HG02763 (cell line): ENCODE measurements around the gene CFAP65.

ENCODE experiments used
- ATAC-seq: cut with Tn5 transposase; IDR thresholded peaks from one replicate; pipeline ENCODE4 v1.9.1; 2021; ENCODE audit warnings: mild to moderate bottlenecking, moderate library complexity; ENCODE audit not compliant: unreplicated experiment

CFAP65 gene

GRCh38 chr2:218979846-218980734, 61.2 kb downstream of the CFAP65 start:
- peak; percentile 77 for ATAC-seq

DNA sequence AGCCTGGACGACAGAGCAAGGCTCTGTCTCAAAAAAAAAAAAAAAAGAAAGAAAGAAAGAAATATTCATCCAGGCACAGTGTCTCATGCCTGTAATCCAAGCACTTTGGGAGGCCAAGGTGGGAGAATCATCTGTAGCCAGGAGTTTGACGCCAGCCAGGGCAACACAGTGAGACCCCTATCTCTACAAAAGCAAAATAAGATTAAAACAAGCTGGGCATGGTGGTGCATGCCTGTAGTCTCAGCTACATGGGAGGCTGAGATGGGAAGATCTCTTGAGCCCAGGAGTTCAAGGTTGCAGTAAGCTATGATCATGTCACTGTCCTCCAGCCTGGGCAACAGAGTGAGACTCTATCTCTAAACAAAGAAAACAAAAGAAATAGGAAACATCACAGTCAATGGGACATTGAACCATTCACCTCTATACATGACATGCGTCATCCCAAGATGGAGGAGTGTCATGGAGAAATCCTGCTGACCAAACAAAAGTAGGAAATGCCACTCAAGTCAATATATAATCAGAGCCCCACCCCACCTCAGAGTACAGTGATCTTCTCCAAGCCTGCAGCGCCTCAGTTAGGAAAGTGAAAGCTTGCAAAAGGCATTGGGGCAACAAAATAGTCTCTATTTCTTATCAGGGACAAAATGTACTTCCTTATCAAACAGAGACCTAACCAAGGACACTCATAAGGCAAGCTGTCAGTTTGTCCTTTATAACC, 66.1 kb downstream of the CFAP65 start:
- no peak for ATAC-seq

- no peak for ATAC-seq
Measured at GRCh38 chr2:218970894-218971293, 70.4 kb downstream of the CFAP65 start.

- no peak for ATAC-seq
Measured at GRCh38 chr2:218964041-218964771, 77.1 kb downstream of the CFAP65 start.

GRCh38 chr2:218963601-218964000, 77.7 kb downstream of the CFAP65 start:
- ATAC-seq: no peak

DNA sequence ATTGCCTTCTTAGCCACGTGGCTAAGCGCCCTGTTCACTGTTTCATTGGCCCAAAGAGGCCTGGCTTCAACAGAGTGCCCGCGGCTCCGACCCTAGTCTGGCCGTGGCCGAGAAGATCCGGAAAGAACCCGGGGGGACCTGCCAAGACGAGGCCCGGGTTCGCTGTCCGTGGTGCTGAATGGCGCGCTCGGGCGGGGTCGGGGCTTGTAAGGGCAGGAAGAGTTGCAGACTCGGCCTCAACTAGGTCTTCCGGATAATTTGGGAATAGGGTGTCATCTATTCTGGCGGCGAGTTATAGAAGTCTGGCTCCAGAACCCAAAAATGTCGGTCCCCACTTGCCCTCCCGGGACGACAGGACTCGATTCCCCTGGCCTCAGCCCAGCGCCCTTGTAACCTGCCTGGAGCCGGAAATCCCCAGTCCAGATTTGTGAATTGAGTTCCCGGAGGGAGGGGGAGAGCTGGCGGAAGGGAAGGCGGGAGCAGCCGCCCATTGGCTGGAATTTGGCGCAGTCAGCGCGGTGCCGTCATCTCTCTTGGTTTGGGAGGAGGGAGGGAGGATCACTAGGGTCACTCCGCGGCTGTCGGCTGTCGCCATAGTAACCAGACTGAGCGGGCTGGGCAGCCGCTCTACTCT, 78.3 kb downstream of the CFAP65 start:
- no peak for ATAC-seq

DNA sequence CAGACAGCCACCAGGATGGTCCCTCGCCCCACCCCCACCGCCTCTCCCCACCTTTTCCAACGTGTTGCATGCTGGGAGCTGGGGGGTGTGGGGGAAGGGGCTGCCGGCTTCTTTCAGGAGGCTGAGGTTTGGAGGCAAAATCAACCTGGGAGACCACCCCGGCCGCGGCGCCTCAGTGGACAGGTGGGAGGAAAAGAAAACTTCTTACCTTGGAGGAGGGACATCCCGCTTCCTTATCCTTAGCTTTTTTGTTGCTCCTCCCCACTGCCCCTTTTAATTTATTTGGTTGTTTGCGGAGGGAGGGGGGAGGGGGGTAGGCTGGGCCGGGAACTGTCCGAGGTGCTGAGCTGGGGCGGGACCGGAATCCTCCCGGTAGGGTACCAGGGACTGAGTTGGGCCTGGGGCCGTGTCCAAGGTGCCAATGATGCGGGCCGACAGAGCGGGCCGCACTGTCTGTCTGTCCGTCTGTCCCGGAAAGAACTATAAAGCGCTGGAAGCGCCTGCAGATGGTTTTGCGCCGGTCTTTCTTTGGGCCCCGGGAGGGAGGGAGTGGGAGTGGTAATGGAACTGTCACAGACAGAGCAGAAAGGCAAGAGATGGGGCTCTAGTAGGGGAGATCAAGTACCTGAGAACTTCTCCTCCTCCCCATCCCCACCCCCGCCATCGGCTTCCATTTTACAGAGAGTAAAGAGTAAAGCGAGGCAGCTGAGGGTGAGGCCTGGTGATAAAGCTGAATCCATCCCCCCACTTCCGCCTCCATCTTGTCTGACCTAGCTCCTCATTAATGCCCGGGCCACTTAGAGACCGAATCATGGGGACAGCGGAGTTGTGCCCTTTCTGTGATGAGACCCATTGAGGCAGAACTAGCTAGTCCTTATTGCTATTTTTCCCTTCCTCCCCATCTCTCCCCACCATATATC, 79.4 kb downstream of the CFAP65 start:
- no peak for ATAC-seq

GRCh38 chr2:218961229-218961628, 80.1 kb downstream of the CFAP65 start:
- ATAC-seq: no peak

DNA sequence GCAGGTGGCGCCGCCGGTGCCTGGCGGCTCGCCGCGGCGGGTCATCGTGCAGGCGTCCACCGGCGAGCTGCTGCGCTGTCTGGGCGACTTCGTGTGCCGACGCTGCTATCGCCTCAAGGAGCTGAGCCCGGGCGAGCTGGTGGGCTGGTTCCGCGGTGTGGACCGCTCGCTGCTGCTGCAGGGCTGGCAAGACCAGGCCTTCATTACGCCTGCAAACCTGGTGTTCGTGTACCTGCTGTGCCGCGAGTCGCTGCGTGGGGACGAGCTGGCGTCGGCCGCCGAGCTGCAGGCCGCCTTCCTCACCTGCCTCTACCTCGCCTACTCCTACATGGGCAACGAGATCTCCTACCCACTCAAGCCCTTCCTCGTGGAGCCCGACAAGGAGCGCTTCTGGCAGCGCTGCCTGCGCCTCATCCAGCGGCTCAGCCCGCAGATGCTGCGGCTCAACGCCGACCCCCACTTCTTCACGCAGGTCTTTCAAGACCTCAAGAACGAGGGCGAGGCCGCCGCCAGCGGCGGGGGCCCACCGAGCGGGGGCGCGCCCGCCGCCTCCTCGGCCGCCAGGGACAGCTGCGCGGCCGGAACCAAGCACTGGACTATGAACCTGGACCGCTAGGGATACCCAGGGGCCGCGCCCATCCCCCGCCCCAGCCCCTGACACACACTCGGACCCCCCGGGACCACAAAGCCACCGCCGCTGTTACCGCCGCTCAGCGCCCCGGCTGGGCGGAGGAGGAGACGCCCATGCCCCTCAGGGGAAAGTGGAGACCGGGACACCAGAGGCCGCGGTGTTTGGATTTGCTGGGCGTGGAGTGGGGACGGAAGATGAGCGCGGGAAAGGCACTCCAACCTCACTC, 80.8 kb downstream of the CFAP65 start:
- ATAC-seq: no peak

- no peak for ATAC-seq
Measured at GRCh38 chr2:218959761-218960308, 81.5 kb downstream of the CFAP65 start.

DNA sequence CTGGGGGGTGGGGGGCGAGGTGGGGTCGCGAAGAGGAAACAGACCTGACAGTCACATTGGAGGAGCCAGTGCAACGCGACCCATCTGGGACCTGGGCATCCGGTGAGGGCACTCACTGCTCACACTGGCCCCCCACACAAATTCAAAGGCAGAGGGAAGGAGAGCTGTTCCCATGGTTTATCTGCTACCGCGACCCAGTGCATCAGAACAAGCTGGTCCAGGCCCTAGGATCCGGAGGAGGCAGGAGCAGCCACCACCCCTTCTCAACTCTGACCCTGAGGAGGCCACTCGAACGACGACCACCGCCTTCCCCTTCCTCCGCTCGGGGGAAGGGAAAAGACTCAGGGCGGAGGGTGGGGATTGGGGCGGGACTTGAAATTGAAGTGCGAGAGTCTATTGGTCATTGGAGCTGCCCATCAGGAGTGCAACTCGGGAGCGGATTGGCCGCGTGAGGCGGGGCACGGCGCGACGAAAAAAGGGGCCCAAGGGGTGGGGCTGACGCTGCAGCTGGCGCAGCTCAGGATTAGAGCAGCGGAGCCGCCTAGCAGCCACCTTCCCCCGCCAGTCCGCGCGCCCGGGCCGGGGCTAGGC, 82.1 kb downstream of the CFAP65 start, which contains the start of gene CDK5R2:
Gene CDK5R2, plus strand, starts transcription at position 526 of the 591 bp plus-strand sequence. CDS start 155 bp downstream, outside the sequence.
- peak; percentile 85 for ATAC-seq

DNA sequence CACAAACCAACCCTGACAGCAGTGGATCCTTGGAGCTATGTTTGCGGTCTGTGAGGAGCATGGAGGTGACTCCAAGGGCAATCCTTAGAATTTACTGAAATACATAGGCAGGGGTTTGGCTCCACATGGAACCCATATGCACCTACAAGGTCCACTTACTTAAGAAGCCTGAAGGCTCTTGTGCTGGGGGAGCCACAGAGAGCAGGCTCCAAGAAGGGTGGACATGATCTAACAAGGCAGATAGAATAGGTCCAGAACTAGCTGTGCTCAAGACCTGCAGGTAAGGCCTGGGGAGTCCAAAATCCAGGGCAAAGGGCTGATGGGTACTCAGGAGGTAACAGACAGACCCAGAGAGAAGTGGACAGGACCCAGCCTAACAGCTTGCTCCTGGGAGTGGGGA, 83.0 kb downstream of the CFAP65 start:
- ATAC-seq: no peak

GRCh38 chr2:218957671-218958070, 83.6 kb downstream of the CFAP65 start:
- ATAC-seq: no peak

GRCh38 chr2:218956039-218956438, 85.3 kb downstream of the CFAP65 start:
- ATAC-seq: no peak

- no peak for ATAC-seq
Measured at GRCh38 chr2:218954541-218955300, 86.6 kb downstream of the CFAP65 start.

GRCh38 chr2:218953366-218953954, 87.9 kb downstream of the CFAP65 start:
- no peak for ATAC-seq
